GM21390 (cell line): ENCODE data around the gene TSC1.

ENCODE experiments used
- ATAC-seq: cut with Tn5 transposase; IDR thresholded peaks from one replicate; pipeline ENCODE4 v1.9.1; 2021; ENCODE audit not compliant: unreplicated experiment

TSC1 gene

DNA sequence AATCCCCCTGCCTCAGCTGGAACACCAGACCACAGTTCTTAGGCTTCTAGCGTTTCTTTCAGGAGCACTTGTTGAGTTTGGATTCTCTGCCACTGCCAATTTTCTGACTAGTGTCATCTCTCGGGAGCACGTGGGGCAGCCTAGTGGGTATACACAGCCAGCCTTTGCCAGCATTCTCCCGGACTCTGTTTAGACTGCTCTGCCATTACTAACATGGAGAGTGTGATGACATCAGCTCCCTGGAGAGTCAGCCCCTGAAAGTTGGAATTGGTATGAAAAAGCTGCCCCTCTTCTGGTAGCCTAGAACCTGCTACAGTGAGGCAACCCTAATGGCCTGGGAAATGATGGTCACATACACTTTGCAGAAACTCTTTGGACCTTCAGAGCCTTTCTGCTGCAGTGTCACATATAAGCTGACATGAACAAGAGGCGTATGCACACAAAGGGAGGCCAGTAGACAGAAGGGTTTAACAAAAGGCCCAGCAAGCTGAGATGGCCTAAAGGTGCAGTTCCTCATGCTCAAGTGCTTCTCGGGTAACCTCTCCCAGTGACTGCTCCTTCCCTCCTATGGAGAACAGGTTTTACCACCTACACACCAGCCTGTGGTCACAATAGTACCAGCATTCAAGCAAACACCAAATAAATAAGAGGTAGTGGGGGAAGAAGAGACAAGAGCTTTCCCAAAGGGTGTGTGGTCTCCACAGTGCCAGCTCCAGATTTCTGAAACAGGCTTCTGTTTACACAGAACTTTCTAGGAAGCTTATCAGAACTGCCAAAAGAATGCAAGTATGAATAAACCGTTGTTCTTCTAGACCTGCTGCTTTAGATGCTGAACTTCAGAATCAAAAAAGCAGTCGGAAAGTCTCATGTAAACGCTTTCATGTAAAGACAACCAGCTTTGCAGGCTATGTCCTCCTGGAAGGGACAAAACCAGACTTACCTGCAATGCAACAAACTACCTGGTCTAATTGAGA lies 49.3 kb downstream of the TSC1 start:
- ATAC-seq: no peak

DNA sequence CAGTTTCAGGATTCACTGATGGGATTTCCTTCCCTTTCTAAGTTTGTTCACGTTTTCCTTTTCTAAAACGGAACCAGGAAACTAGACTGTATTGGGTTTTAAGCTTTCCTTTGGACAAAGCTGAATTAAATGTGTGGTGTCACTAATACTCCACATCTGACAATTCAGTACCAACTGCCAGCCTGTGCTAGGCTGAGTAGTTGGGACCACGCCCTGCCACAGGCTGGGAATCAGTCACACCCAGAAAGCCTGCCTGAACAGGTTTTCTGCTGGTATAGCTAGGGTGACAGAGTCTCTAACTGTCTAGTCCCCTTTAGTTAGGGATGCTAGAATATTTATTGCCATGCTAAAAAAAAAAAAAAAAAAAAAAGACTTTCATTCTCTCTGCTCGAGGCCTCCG lies 50.1 kb downstream of the TSC1 start:
- ATAC-seq: no peak

DNA sequence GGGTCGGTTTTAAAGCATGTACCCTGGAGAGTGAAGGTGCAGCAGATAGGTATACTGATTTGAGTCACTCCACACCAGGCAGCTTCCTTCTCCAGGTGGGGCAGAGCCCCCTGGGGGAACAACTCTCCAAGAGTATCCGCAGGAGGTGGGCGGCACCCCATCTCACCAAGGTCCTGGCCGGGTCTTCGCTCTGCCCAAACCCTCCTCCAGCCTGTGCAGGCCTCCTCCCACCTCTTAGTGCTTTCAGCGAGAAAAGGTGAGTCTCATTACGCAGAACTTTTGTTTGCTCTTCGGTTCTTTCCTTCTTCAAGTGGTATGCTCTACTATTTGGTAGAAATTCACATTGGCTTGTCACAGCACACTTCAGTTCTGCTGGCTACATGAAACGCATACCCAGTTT lies 52.0 kb downstream of the TSC1 start:
- no peak for ATAC-seq

- ATAC-seq: no peak
Measured at GRCh38 chr9:132888151-132888550, 56.3 kb downstream of the TSC1 start.

GRCh38 chr9:132887181-132888120 lies 57.0 kb downstream of the TSC1 start:
- no peak for ATAC-seq

DNA sequence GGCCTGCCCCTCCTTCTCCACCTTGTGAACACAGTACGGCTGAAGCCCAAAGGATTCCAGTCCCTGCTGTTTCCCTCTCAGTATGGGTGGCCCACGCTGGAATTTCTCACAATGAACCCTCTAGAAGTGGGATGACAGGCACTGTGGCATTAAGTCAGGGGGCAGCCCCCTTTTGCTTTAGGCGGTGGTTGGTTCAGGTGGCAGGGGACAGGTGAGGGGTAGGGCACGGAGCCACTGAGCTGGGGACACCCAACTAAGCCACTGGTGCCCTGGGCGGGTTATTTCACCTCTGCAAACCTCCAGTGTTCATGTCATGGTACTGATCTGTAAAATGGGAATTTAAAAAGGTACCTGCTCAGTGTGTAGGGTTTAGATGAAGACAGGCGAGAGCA lies 58.1 kb downstream of the TSC1 start:
- ATAC-seq: no peak

DNA sequence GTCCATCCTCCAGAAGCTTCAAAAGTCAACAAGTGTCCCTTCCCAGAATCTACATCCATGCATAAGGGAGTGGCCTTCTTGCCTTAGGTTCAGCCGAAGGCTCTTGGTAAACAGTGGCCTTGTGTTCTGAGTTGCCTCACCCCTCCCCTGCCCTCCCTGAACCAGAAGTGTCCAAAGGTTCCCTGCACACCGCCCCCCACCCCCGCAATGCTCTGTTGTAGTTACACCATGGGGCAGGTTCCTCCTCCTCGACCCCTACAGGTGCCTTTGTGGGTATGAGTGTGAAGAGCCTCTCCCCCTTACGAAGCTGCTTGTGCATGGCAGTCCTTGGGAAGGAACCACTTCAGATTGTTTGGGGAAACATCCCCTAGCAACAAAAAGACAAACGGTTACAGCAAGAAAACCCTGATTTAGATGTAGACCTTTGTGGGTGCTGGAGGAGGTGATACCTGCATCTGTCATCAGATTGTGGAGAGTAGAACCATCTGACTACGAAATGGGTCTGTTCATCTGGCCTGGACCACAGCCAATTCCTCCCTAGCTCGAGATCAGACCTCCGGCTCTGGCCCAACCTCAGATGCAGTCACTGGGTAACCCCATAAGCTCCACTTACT lies 58.6 kb downstream of the TSC1 start:
- ATAC-seq: no peak

GRCh38 chr9:132883349-132884294 lies 60.8 kb downstream of the TSC1 start:
- no peak for ATAC-seq

DNA sequence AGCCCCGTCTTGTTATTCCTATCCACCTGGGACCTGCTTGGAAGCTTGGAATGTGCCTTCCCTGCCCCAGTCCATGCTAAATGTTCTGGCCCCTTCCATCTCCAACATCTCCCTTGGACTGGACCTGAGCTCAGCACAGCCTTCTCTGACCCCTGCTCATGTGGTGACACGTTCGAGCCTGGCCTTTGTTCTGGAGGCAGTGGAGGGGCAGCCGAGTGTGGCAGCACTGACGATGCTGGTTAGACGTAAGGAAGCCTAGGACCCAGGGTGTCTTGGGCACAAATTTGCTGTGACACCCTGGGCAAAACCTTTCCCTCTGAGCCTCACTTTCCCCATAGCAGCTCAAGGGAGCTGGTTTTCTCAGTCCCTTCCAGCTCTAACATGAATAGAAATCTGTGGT lies 61.8 kb downstream of the TSC1 start:
- ATAC-seq: no peak

- ATAC-seq: no peak
Measured at GRCh38 chr9:132881826-132882225, 62.6 kb downstream of the TSC1 start.

GRCh38 chr9:132880324-132880661 lies 64.1 kb downstream of the TSC1 start:
- no peak for ATAC-seq

- ATAC-seq: no peak
Measured at GRCh38 chr9:132879457-132880323, 64.7 kb downstream of the TSC1 start.

- ATAC-seq: no peak
Measured at GRCh38 chr9:132878695-132879456, 65.5 kb downstream of the TSC1 start, which contains the start of gene SPACA9. SPACA9 (plus strand) TSS chr9:132878898; CDS start chr9:132883948, 5,050 bp downstream.

GRCh38 chr9:132877824-132878694 lies 66.4 kb downstream of the TSC1 start, which contains the start of gene AK8:
AK8 (minus strand) TSS chr9:132878284; CDS start chr9:132878255, 29 bp downstream.
- ATAC-seq: peak; percentile 70

DNA sequence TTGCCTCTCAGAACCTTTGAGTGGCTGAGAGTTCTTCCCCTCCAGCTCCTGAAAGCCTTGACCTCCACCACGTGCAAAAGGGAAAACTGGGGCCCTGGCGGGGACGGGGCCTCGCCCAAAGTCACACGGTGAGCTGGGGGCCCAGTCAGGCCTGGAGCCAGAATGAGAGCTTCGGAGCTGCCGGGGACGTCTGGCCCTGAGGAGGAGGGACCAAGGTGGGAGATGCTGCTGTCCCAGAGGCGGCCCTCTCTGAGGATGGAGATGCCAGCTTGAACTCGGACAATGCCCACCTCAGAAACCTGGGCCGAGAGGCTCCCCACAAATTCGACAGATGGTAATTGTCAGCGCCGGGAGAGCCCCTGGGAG lies 67.0 kb downstream of the TSC1 start:
- ATAC-seq: no peak

- no peak for ATAC-seq
Measured at GRCh38 chr9:132876849-132877248, 67.6 kb downstream of the TSC1 start.

DNA sequence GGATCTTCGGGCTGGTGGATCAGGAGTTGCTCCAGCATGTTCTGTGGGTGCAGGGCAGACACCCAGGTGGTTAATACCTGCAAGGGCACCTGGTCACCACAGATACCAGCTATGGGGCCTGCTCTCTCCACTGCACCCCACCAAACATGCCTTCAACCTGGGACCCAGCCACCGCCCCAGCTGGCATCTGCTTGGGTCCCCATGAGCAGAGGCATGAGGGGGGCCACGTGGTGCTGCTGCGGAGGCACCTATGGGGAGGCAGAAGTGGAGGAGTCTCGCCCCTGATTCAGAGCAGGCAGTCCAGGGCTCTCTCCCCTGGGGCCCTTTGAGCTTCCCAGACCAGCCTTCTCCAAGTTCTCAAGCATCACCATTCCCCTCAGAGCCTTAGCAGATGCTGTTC lies 69.3 kb downstream of the TSC1 start:
- no peak for ATAC-seq
